HEK293 (cell line): ENCODE results near the gene POP7.
A peak's percentile ranks its signal among the peaks of the same experiment; 100 is the strongest.

Experiments used
- CTCF ChIA-PET: fragments of 350-600 bp; formaldehyde crosslinking; extraction: SDS; loops from one replicate; lab custom pipeline; 2021; ENCODE audit warnings: antibody characterized with exemption; lab: Yijun Ruan, JAX
- POLR2A ChIA-PET: fragments of 300-600 bp; formaldehyde crosslinking; extraction: SDS; loops from one replicate; lab custom pipeline; 2020; ENCODE audit warnings: antibody characterized with exemption, inconsistent platforms; lab: Yijun Ruan, JAX
- H3K27ac ChIP-seq: fragments of 200-500 bp; sonication (Bioruptor generic); 2 replicates; pipeline ENCODE4 v1.5.1; 2014; ENCODE audit warnings: low read depth, low read length, control low read depth, inconsistent platforms; ENCODE audit errors: extremely low read depth
- H3K36me3 ChIP-seq, 2 experiments: fragments of 200-500 bp in 1 of 2; sonication (Bioruptor generic) in 1 of 2; 1 replicate in 1 of 2; 2 replicates in 1 of 2; pipeline ENCODE4 v1.5.1; 2014 to 2017; ENCODE audit warnings: inconsistent platforms in 2 of 2, low read length in 2 of 2; ENCODE audit not compliant: control insufficient read depth in 2 of 2, insufficient read depth in 1 of 2
- H3K4me1 ChIP-seq: fragments of 200-500 bp; sonication (Bioruptor generic); 2 replicates; pipeline ENCODE4 v1.5.1; 2014; ENCODE audit warnings: mild to moderate bottlenecking, low read length, inconsistent platforms; ENCODE audit not compliant: control insufficient read depth, insufficient read depth
- H3K4me3 ChIP-seq: 2 replicates; pipeline ENCODE4 v1.5.1; 2011; ENCODE audit warnings: low read depth, mild to moderate bottlenecking, control low read depth, low read length, moderate library complexity
- H3K9me3 ChIP-seq: fragments of 200-500 bp; sonication (Bioruptor generic); 2 replicates; pipeline ENCODE4 v1.5.1; 2014; ENCODE audit warnings: low read depth, low read length, inconsistent platforms; ENCODE audit not compliant: control insufficient read depth, insufficient read depth
- HIC1 ChIP-seq: fragments of 450-650 bp; formaldehyde crosslinking; IDR thresholded peaks from 2 replicates; pipeline ENCODE4 v1.5.1; 2016; ENCODE audit warnings: missing biosample characterization, missing genetic modification characterization
- KLF7 ChIP-seq: fragments of 450-650 bp; formaldehyde crosslinking; IDR thresholded peaks from 2 replicates; pipeline ENCODE4 v1.5.1; 2016; ENCODE audit warnings: missing biosample characterization, missing genetic modification characterization, borderline replicate concordance
- KLF8 ChIP-seq: fragments of 450-650 bp; formaldehyde crosslinking; IDR thresholded peaks from 2 replicates; pipeline ENCODE4 v1.5.1; 2016; ENCODE audit warnings: missing biosample characterization, missing genetic modification characterization
- SP2 ChIP-seq: fragments of 450-650 bp; formaldehyde crosslinking; IDR thresholded peaks from 2 replicates; pipeline ENCODE4 v1.5.1; 2016; ENCODE audit warnings: missing biosample characterization, missing genetic modification characterization
- SP3 ChIP-seq: fragments of 450-650 bp; formaldehyde crosslinking; IDR thresholded peaks from 2 replicates; pipeline ENCODE4 v1.5.1; 2016; ENCODE audit warnings: missing biosample characterization, missing genetic modification characterization
- SP7 ChIP-seq: fragments of 450-650 bp; formaldehyde crosslinking; IDR thresholded peaks from 2 replicates; pipeline ENCODE4 v1.5.1; 2016; ENCODE audit warnings: missing biosample characterization, missing genetic modification characterization
- TRIM28 ChIP-seq: IDR thresholded peaks from 2 replicates; pipeline ENCODE4 v1.6.1; 2011; ENCODE audit warnings: low read length, control low read depth, borderline replicate concordance
- ZBTB20 ChIP-seq: fragments of 450-650 bp; formaldehyde crosslinking; IDR thresholded peaks from 2 replicates; pipeline ENCODE4 v1.5.1; 2016; ENCODE audit warnings: missing biosample characterization, missing genetic modification characterization
- ZBTB8A ChIP-seq: fragments of 450-650 bp; formaldehyde crosslinking; IDR thresholded peaks from 2 replicates; pipeline ENCODE4 v1.5.1; 2016; ENCODE audit warnings: missing biosample characterization, missing genetic modification characterization
- ZNF10 ChIP-seq: fragments of 450-650 bp; formaldehyde crosslinking; IDR thresholded peaks from 2 replicates; pipeline ENCODE4 v1.5.1; 2017; ENCODE audit warnings: missing biosample characterization, missing genetic modification characterization
- ZNF112 ChIP-seq: fragments of 450-650 bp; formaldehyde crosslinking; IDR thresholded peaks from 2 replicates; pipeline ENCODE4 v1.5.0; 2017; ENCODE audit warnings: missing biosample characterization, missing genetic modification characterization
- ZNF211 ChIP-seq: fragments of 450-650 bp; formaldehyde crosslinking; IDR thresholded peaks from 2 replicates; pipeline ENCODE4 v1.5.1; 2016; ENCODE audit warnings: low read depth, missing biosample characterization, missing genetic modification characterization
- ZNF214 ChIP-seq: fragments of 450-650 bp; formaldehyde crosslinking; IDR thresholded peaks from 2 replicates; pipeline ENCODE4 v1.5.1; 2017; ENCODE audit warnings: missing biosample characterization, mild to moderate bottlenecking, missing genetic modification characterization, borderline replicate concordance
- ZNF26 ChIP-seq: fragments of 450-650 bp; formaldehyde crosslinking; IDR thresholded peaks from 2 replicates; pipeline ENCODE4 v1.5.1; 2016; ENCODE audit warnings: missing biosample characterization, missing genetic modification characterization
- ZNF274 ChIP-seq, 2 experiments: fragments of 200-500 bp in 1 of 2; fragments of 450-650 bp in 1 of 2; sonication (Bioruptor generic) in 1 of 2; formaldehyde crosslinking in 1 of 2; IDR thresholded peaks; 2 replicates each; pipeline versions ENCODE4 v1.5.1 to v1.6.1; 2014 to 2016; ENCODE audit warnings: borderline replicate concordance in 1 of 2, inconsistent platforms in 1 of 2, low read length in 1 of 2, missing biosample characterization in 1 of 2, missing genetic modification characterization in 1 of 2
- ZNF362 ChIP-seq: fragments of 450-650 bp; formaldehyde crosslinking; IDR thresholded peaks from 2 replicates; pipeline ENCODE4 v1.5.1; 2016; ENCODE audit warnings: missing biosample characterization, missing genetic modification characterization
- ZNF394 ChIP-seq: fragments of 450-650 bp; formaldehyde crosslinking; IDR thresholded peaks from 2 replicates; pipeline ENCODE4 v1.5.1; 2016; ENCODE audit warnings: missing biosample characterization, missing genetic modification characterization, mild to moderate bottlenecking, moderate library complexity, borderline replicate concordance
- ZNF423 ChIP-seq: fragments of 450-650 bp; formaldehyde crosslinking; IDR thresholded peaks from 2 replicates; pipeline ENCODE4 v1.5.1; 2016; ENCODE audit warnings: missing biosample characterization, missing genetic modification characterization
- ZNF449 ChIP-seq: fragments of 450-650 bp; formaldehyde crosslinking; IDR thresholded peaks from 2 replicates; pipeline ENCODE4 v1.5.1; 2017; ENCODE audit warnings: missing biosample characterization, mild to moderate bottlenecking, missing genetic modification characterization, moderate library complexity
- ZNF521 ChIP-seq: fragments of 450-650 bp; formaldehyde crosslinking; IDR thresholded peaks from 2 replicates; pipeline ENCODE4 v1.5.1; 2017; ENCODE audit warnings: missing biosample characterization, mild to moderate bottlenecking, missing genetic modification characterization
- ZNF600 ChIP-seq: fragments of 450-650 bp; formaldehyde crosslinking; IDR thresholded peaks from 2 replicates; pipeline ENCODE4 v1.5.1; 2016; ENCODE audit warnings: missing biosample characterization, missing genetic modification characterization
- ZNF624 ChIP-seq: fragments of 450-650 bp; formaldehyde crosslinking; IDR thresholded peaks from 2 replicates; pipeline ENCODE4 v1.5.1; 2017; ENCODE audit warnings: missing biosample characterization, missing genetic modification characterization
- ZNF626 ChIP-seq: fragments of 450-650 bp; sonication (Bioruptor Pico); formaldehyde crosslinking; IDR thresholded peaks from 2 replicates; pipeline ENCODE4 v1.5.1; 2018; ENCODE audit warnings: missing biosample characterization, missing genetic modification characterization, inconsistent platforms
- ZNF629 ChIP-seq: fragments of 450-650 bp; formaldehyde crosslinking; IDR thresholded peaks from 2 replicates; pipeline ENCODE4 v1.5.1; 2017; ENCODE audit warnings: missing biosample characterization, missing genetic modification characterization
- ZNF660 ChIP-seq: fragments of 450-650 bp; IDR thresholded peaks from 2 replicates; pipeline ENCODE4 v1.5.1; 2018; ENCODE audit warnings: missing biosample characterization, mild to moderate bottlenecking, missing genetic modification characterization
- ZNF707 ChIP-seq: fragments of 450-650 bp; formaldehyde crosslinking; IDR thresholded peaks from 2 replicates; pipeline ENCODE4 v1.5.1; 2016; ENCODE audit warnings: missing biosample characterization, missing genetic modification characterization
- ZSCAN5A ChIP-seq: fragments of 450-650 bp; formaldehyde crosslinking; IDR thresholded peaks from 2 replicates; pipeline ENCODE4 v1.5.1; 2016; ENCODE audit warnings: missing biosample characterization, missing genetic modification characterization

POP7 gene

GRCh38 chr7:100681491-100682227 is 24.3 kb upstream of the POP7 start:
- ChIA-PET CTCF (interaction anchor here (0.6 to 8.4 kb wide), 2 partner anchors 10 to 683 kb away, joined by 3 to 77 read pairs; no protein-coding TSS in a partner anchor), POLR2A (interaction anchor here (1.2 to 1.7 kb wide), 2 partner anchors 96 to 113 kb away, joined by 3 to 8 read pairs; partner anchors contain the start of genes FBXO24 and LRCH4)
- H3K27ac ChIP-seq, result 0 out of 2 replicates have a peak overlapping the region, but pooled peaks have one; percentile 2
- H3K4me3 ChIP-seq, result no peak overlapping the region
- TF ChIP-seq SP2 (tag by site-specific recombination) (peak; percentile 27), ZNF362 (tag by site-specific recombination) (0 out of 2 replicates have a peak, but pooled peaks have one; percentile 1), ZBTB20 (tag by site-specific recombination) (no peak), ZNF521 (tag by site-specific recombination) (no peak), ZNF26 (tag by site-specific recombination) (no peak), ZBTB8A (tag by site-specific recombination) (no peak), ZNF10 (tag by site-specific recombination) (no peak), KLF7 (tag by site-specific recombination) (no peak), ZNF112 (no peak), ZNF211 (no peak), ZNF423 (no peak), SP3 (tag by site-specific recombination) (no peak), ZNF274 (IDR thresholded peaks at IDR 0.05; ENCODE audit: low read length) (no peak), ZNF274 (tag by site-specific recombination; IDR thresholded peaks at IDR 0.05; ENCODE audit: borderline replicate concordance) (no peak), ZNF707 (tag by site-specific recombination) (no peak), ZNF660 (tag by site-specific recombination) (no peak), ZNF600 (tag by site-specific recombination) (peak; percentile 58; the same call in 1 of the 2 replicates), ZNF624 (no peak), ZNF629 (no peak), ZNF214 (tag by site-specific recombination) (no peak), TRIM28 (no peak), ZNF394 (tag by site-specific recombination) (peak; percentile 98), ZNF449 (tag by site-specific recombination) (no peak), HIC1 (tag by site-specific recombination) (no peak; the same call in 1 of the 2 replicates), ZSCAN5A (tag by site-specific recombination) (no peak), KLF8 (tag by site-specific recombination) (0 out of 2 replicates have a peak, but pooled peaks have one; percentile 10), ZNF626 (no peak), SP7 (tag by site-specific recombination) (no peak)
- TF ChIP-seq, all 188 proteins: peak for 5
- Histone ChIP-seq H3K36me3 (peaks cover 0 to 91% of the 10 kb centered on the region in 2 experiments; a peak in 2 of 3 replicates), H3K9me3 (no peaks in the 10 kb centered on the region), H3K4me1 (peaks cover 6% of the 10 kb centered on the region; the same call in 1 of the 2 replicates)
